ENCODE measurements around the gene CTNNAL1.

DNA sequence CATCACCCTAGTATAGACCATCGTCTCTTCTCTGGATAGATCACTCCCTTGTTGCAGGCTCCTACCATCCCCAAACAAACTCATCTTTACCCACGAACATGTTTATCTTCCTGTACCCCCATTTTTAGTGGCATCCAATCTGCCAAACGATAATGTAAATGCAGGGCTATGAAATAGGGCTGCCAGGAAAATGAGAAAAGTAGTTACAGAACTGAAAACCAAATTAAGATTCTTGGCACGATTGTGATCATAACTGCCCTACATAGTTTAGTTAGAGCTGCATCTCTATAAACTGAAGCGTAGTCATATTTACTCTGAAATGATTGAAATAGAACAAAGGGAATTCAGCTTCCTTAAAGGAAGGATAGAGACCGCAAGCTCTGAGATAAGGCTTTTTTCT, 53.0 kb downstream of the CTNNAL1 start:
- TF ChIP-seq, protein P1, sequence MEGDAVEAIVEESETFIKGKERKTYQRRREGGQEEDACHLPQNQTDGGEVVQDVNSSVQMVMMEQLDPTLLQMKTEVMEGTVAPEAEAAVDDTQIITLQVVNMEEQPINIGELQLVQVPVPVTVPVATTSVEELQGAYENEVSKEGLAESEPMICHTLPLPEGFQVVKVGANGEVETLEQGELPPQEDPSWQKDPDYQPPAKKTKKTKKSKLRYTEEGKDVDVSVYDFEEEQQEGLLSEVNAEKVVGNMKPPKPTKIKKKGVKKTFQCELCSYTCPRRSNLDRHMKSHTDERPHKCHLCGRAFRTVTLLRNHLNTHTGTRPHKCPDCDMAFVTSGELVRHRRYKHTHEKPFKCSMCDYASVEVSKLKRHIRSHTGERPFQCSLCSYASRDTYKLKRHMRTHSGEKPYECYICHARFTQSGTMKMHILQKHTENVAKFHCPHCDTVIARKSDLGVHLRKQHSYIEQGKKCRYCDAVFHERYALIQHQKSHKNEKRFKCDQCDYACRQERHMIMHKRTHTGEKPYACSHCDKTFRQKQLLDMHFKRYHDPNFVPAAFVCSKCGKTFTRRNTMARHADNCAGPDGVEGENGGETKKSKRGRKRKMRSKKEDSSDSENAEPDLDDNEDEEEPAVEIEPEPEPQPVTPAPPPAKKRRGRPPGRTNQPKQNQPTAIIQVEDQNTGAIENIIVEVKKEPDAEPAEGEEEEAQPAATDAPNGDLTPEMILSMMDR (IDR thresholded peaks at IDR 0.05; ENCODE audit: low read depth, low read length): no peak
- TF ChIP-seq EZH2phosphoT487 (IDR thresholded peaks at IDR 0.05; ENCODE audit: low read depth): no peak
